Tongue (tissue), 2 donors: ENCODE measurements around the gene ATG7. TPM values are rescaled to one million over a fixed set of nuclear protein-coding genes. Genes with fewer than 3 reads are reported as not detected.

ENCODE experiments used
- DNase-seq: peaks from one replicate; pipeline ENCODE4 v3.0.0-alpha.2; 2015
- total RNA-seq: library from RNA; depleted of rRNA; stranded (reverse); fragments of >200 nt; gene quantifications from one replicate; pipeline ENCODE4 v1.2.3, GENCODE V29; 2014

The ATG7 gene
- total RNA-seq, 1 donor from 2014 or later = 80.2 TPM

GRCh38 chr3:11555881-11556633 is 283.9 kb downstream of the ATG7 start:
- peak; percentile 48 for DNase-seq

GRCh38 chr3:11556851-11557644 is 284.9 kb downstream of the ATG7 start:
- DNase-seq = peak; percentile 88

GRCh38 chr3:11558002-11558401 is 285.8 kb downstream of the ATG7 start:
- no peak for DNase-seq

- DNase-seq = no peak
These were observed 286.3 kb downstream of the ATG7 start for GRCh38 chr3:11558411-11558903.

- no peak for DNase-seq
These were observed 287.0 kb downstream of the ATG7 start for GRCh38 chr3:11558918-11559815.

GRCh38 chr3:11559816-11560633 is 287.8 kb downstream of the ATG7 start:
- DNase-seq = no peak

GRCh38 chr3:11560746-11561145 is 288.5 kb downstream of the ATG7 start:
- DNase-seq = no peak

- no peak for DNase-seq
These were observed 290.2 kb downstream of the ATG7 start for GRCh38 chr3:11562277-11562881.

- no peak for DNase-seq
These were observed 291.1 kb downstream of the ATG7 start for GRCh38 chr3:11563159-11563864.

GRCh38 chr3:11563865-11564185 is 291.6 kb downstream of the ATG7 start:
- no peak for DNase-seq

- DNase-seq = no peak
These were observed 292.4 kb downstream of the ATG7 start for GRCh38 chr3:11564577-11565001.

- DNase-seq = no peak
These were observed 292.9 kb downstream of the ATG7 start for GRCh38 chr3:11565072-11565471.

GRCh38 chr3:11565492-11565891 is 293.3 kb downstream of the ATG7 start:
- no peak for DNase-seq

- DNase-seq = no peak
These were observed 293.7 kb downstream of the ATG7 start for GRCh38 chr3:11565932-11566331.

- no peak for DNase-seq
These were observed 294.3 kb downstream of the ATG7 start for GRCh38 chr3:11566478-11566877.

GRCh38 chr3:11566916-11567315 is 294.7 kb downstream of the ATG7 start:
- no peak for DNase-seq

GRCh38 chr3:11567516-11568467 is 295.6 kb downstream of the ATG7 start:
- DNase-seq = no peak

- DNase-seq = no peak
These were observed 296.4 kb downstream of the ATG7 start for GRCh38 chr3:11568503-11569155.
